DND-41 (cell line): ENCODE data around the gene TMCC1.
A peak's percentile ranks its signal among the peaks of the same experiment; 100 is the strongest.

ENCODE experiments used
- ATAC-seq: fragments of 200-7000 bp; cut with Tn5 transposase; 3 replicates; pipeline ENCODE4 v1.9.1; 2021; ENCODE audit warnings: low read depth; ENCODE audit not compliant: insufficient read depth
- DNase-seq: peaks from one replicate; pipeline ENCODE4 v3.0.0-alpha.2; 2020
- H2AFZ ChIP-seq: 2 replicates; pipeline ENCODE4 v1.6.0; 2012; ENCODE audit warnings: low read depth, low read length
- H3K27ac ChIP-seq: 2 replicates; pipeline ENCODE4 v1.5.1; 2012; ENCODE audit warnings: low read length, inconsistent platforms
- H3K27me3 ChIP-seq: fragments of 200-600 bp; sonication (generic); 2 replicates; pipeline ENCODE4 v1.6.0; 2012; ENCODE audit warnings: low read length, mild to moderate bottlenecking, inconsistent platforms; ENCODE audit not compliant: insufficient read depth, poor library complexity
- H3K36me3 ChIP-seq: 2 replicates; pipeline ENCODE4 v1.5.1; 2012; ENCODE audit warnings: low read length, inconsistent platforms; ENCODE audit not compliant: insufficient read depth
- H3K4me1 ChIP-seq: 2 replicates; pipeline ENCODE4 v1.5.1; 2012; ENCODE audit warnings: mild to moderate bottlenecking, low read length; ENCODE audit not compliant: insufficient read depth
- H3K4me2 ChIP-seq: 2 replicates; pipeline ENCODE4 v1.6.0; 2012; ENCODE audit warnings: mild to moderate bottlenecking, moderate library complexity, low read length, inconsistent platforms; ENCODE audit not compliant: insufficient read depth
- H3K4me3 ChIP-seq, 2 experiments: fragments of 200-600 bp in 1 of 2; shearing (Covaris generic) in 1 of 2; 2 replicates each; pipeline ENCODE4 v1.5.1; 2012 to 2016; ENCODE audit warnings: inconsistent platforms in 2 of 2, low read length in 2 of 2, mild to moderate bottlenecking in 2 of 2, low read depth in 1 of 2, moderate library complexity in 1 of 2
- H3K79me2 ChIP-seq: 2 replicates; pipeline ENCODE4 v1.6.0; 2012; ENCODE audit warnings: low read length, inconsistent platforms; ENCODE audit not compliant: insufficient read depth
- H3K9ac ChIP-seq: 2 replicates; pipeline ENCODE4 v1.6.0; 2012; ENCODE audit warnings: low read depth, mild to moderate bottlenecking, inconsistent platforms, low read length, moderate library complexity
- H3K9me3 ChIP-seq: 2 replicates; pipeline ENCODE4 v1.5.1; 2012; ENCODE audit warnings: low read length, moderate library complexity, mild to moderate bottlenecking, inconsistent platforms; ENCODE audit not compliant: insufficient read depth, severe bottlenecking
- H4K20me1 ChIP-seq: 2 replicates; pipeline ENCODE4 v1.6.0; 2012; ENCODE audit warnings: low read length; ENCODE audit not compliant: insufficient read depth
- CTCF ChIP-seq: IDR thresholded peaks from 2 replicates; pipeline ENCODE4 v1.5.1; 2012; ENCODE audit warnings: borderline replicate concordance, low read length, moderate library complexity, mild to moderate bottlenecking; ENCODE audit not compliant: poor library complexity, severe bottlenecking; ENCODE audit errors: extremely low read depth
- EZH2 ChIP-seq: IDR thresholded peaks from 3 replicates; pipeline ENCODE4 v1.6.1; 2012; ENCODE audit warnings: borderline replicate concordance, low read depth, mild to moderate bottlenecking, moderate library complexity, low read length, inconsistent platforms; ENCODE audit not compliant: severe bottlenecking

Gene TMCC1

DNA sequence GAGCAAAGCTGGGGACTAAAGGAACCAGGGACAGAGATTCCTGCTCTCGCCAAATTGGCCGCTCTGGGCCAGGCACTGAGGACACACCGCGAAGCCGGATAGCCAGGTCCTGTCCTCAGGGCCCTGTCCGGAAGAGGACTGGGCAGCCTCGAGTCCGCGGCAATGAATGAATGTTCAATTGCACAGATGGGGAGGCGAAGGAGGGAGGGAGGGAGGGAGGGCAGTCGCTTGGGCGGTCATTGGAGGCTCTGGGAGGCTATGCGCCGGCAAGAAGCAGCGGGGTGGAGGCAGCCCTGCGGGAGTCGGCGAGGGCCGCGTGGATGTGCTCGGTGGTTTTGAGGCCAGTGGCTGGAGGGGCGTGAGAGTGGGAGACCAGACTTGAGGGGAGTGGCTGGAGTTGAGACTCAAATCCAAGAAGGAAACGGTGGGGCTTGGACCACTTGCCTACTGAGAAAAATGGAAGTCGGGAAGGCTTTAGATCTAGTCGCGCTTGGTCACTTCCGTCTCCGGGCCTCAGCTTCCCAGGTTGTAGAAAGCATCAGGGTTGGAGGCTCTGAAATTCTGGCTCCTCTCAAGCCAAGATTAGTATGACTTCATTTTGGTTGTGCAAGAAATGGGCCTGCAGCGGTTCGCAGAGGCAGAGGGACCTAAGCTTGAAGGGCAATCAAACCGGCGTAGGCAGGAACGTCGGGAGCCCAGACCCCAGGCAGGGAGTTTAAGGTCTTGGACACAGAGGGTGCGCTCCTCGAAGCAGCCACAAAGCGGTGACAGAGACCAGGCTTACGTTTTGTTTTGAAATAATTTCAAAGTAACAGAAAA is 266.0 kb downstream of the TMCC1 start:
- Histone ChIP-seq H2AFZ (no peak overlapping the region), H3K9me3 (no peaks in the 10 kb centered on the region), H3K79me2 (no peaks in the 10 kb centered on the region), H3K27me3 (no peaks in the 10 kb centered on the region), H3K4me3 (no peak overlapping the region), H3K36me3 (no peaks in the 10 kb centered on the region), H3K9ac (no peak overlapping the region), H3K4me1 (peaks cover 4% of the 10 kb centered on the region), H3K4me2 (no peak overlapping the region), H3K27ac (no peak overlapping the region), H4K20me1 (no peaks in the 10 kb centered on the region)
- peak; percentile 36 for DNase-seq
- ATAC-seq = peak; percentile 50
- peak; percentile 72 for TF ChIP-seq CTCF
- TF ChIP-seq EZH2 = no peak

GRCh38 chr3:129626744-129627349 is 266.7 kb downstream of the TMCC1 start:
- TF ChIP-seq CTCF (no peak), EZH2 (no peak)
- no peak overlapping the region for H3K4me2 ChIP-seq
- no peak overlapping the region for H3K4me3 ChIP-seq
- no peaks in the 10 kb centered on the region for H4K20me1 ChIP-seq
- H3K9ac ChIP-seq = no peak overlapping the region
- no peaks in the 10 kb centered on the region for H3K27me3 ChIP-seq
- no peak for DNase-seq
- H3K79me2 ChIP-seq = no peaks in the 10 kb centered on the region
- ATAC-seq = no peak
- no peak overlapping the region for H2AFZ ChIP-seq
- no peak overlapping the region for H3K27ac ChIP-seq
- peaks cover 4% of the 10 kb centered on the region for H3K4me1 ChIP-seq
- no peaks in the 10 kb centered on the region for H3K9me3 ChIP-seq
- H3K36me3 ChIP-seq = no peaks in the 10 kb centered on the region

DNA sequence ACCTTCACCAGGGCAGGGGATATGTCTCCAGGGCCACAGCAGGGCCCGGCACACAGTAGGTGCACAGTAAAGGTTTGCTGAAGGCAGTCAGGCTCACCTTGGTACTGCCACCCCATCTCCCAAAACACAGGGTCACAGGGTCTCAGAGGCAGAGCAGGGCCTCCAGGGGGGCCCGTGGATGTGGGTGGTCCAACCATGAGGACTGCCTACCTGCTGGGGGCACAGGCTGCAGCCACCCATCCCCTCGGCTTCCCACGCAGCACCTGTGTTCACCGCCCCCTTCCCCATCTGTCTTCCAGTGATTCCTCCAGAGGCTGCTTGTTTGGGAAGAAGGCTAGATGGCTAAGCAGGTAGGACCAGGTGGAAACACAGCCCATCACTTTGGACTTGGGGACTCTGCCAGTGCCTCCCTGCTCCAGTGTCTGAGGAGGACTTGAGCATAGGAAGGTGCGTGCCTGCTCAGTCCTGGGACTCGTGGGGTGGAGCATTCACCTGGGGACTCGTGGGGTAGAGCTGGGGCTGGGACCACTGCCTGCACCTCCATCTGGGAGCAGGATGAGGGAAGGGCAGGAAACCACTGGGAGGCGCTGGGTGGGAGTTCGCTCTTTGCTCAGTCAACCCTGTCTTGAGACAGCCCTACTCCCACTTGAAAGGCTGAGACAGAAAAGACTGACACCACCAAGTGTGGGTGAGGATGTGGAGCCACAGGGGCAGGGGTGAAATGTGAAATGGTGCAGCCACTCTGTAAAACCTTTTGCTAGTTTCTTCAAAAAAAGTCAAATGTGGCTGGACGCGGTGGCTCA is 268.2 kb downstream of the TMCC1 start:
- Histone ChIP-seq H3K4me3 (no peak overlapping the region), H3K4me2 (no peak overlapping the region), H2AFZ (no peak overlapping the region), H3K4me1 (peaks cover 4% of the 10 kb centered on the region), H3K9me3 (no peaks in the 10 kb centered on the region), H3K79me2 (no peaks in the 10 kb centered on the region), H3K27me3 (no peaks in the 10 kb centered on the region), H3K36me3 (no peaks in the 10 kb centered on the region), H3K27ac (no peak overlapping the region), H3K9ac (no peak overlapping the region), H4K20me1 (no peaks in the 10 kb centered on the region)
- TF ChIP-seq CTCF (peak; percentile 18), EZH2 (no peak)
- DNase-seq (no peak), ATAC-seq (no peak; the same call in 2 of the 3 replicates)
